Activated CD4-positive, alpha-beta T cell treated with anti-CD3 and anti-CD28 coated beads for 24 hours (primary cell): ENCODE data around the gene HIF3A.
"Not testable (repeated sequence)": the region's sequence is repeated elsewhere in the genome, so short reads cannot be mapped to it uniquely, and the experiment has no call there.

Experiments used
- DNase-seq, 2 donors: peaks; one replicate each; pipeline ENCODE4 v3.0.0-alpha.2; 2020; ENCODE audit warnings: low read depth in 2 of 2

The HIF3A gene

GRCh38 chr19:46296722-46297461, at the start of gene HIF3A:
Gene HIF3A (plus strand): TSS chr19:46297042. CDS start chr19:46297077, 35 bp downstream.
- DNase-seq: no peak

GRCh38 chr19:46250076-46250735, 46.6 kb upstream of the HIF3A start:
- no peak for DNase-seq

GRCh38 chr19:46251416-46251815, 45.4 kb upstream of the HIF3A start:
- DNase-seq: no peak

- no peak for DNase-seq
Measured at GRCh38 chr19:46254776-46255175, 42.1 kb upstream of the HIF3A start.

- no peak for DNase-seq
Measured at GRCh38 chr19:46256855-46257254, 40.0 kb upstream of the HIF3A start.

- DNase-seq: not testable (repeated sequence)
Measured at GRCh38 chr19:46261501-46261900, 35.3 kb upstream of the HIF3A start.

GRCh38 chr19:46262684-46263296, 34.1 kb upstream of the HIF3A start:
- peak; percentile 22 to 29 for DNase-seq

GRCh38 chr19:46264801-46265200, 32.0 kb upstream of the HIF3A start:
- DNase-seq: not testable (repeated sequence)

- peak; percentile 41 to 63 for DNase-seq
Measured at GRCh38 chr19:46265217-46265828, 31.5 kb upstream of the HIF3A start.

- DNase-seq: no peak
Measured at GRCh38 chr19:46269101-46269500, 27.7 kb upstream of the HIF3A start.

GRCh38 chr19:46270521-46271256, 26.2 kb upstream of the HIF3A start:
- DNase-seq: no peak

- DNase-seq: no peak
Measured at GRCh38 chr19:46271481-46272197, 25.2 kb upstream of the HIF3A start.

- not testable (repeated sequence) for DNase-seq
Measured at GRCh38 chr19:46273931-46274330, 22.9 kb upstream of the HIF3A start.

GRCh38 chr19:46279177-46279576, 17.7 kb upstream of the HIF3A start:
- no peak for DNase-seq

GRCh38 chr19:46283771-46284170, 13.1 kb upstream of the HIF3A start:
- DNase-seq: no peak

GRCh38 chr19:46284635-46285034, 12.2 kb upstream of the HIF3A start:
- DNase-seq: no peak

GRCh38 chr19:46287585-46287984, 9.3 kb upstream of the HIF3A start:
- no peak for DNase-seq

GRCh38 chr19:46288896-46289588, 7.8 kb upstream of the HIF3A start:
- no peak for DNase-seq

- no peak for DNase-seq
Measured at GRCh38 chr19:46289724-46290619, 6.9 kb upstream of the HIF3A start.
